Keratinocyte (primary cell): ENCODE measurements around the gene ILK. TPM values are rescaled to one million over a fixed set of nuclear protein-coding genes. Genes with fewer than 3 reads are reported as not detected.

ENCODE experiments used
- DNase-seq: peaks from one replicate; pipeline ENCODE4 v3.0.0-alpha.2; 2011; ENCODE audit warnings: low read depth, missing footprints, low spot score
- FAIRE-seq: peaks from 2 replicates; lab custom pipeline; 2011; peaks lifted over from hg19 to GRCh38; lab: Jason Lieb, UNC
- H2AFZ ChIP-seq: 2 replicates; pipeline ENCODE4 v1.6.0; 2012; ENCODE audit warnings: low read length, control low read depth, inconsistent platforms; ENCODE audit not compliant: control insufficient read depth
- H3K27ac ChIP-seq: 2 replicates; pipeline ENCODE4 v1.5.1; 2011; ENCODE audit warnings: low read length; ENCODE audit not compliant: control insufficient read depth, insufficient read depth
- H3K27me3 ChIP-seq: 3 replicates; pipeline ENCODE4 v1.6.0; 2011; ENCODE audit warnings: low read length; ENCODE audit not compliant: control insufficient read depth, insufficient read depth; ENCODE audit errors: extremely low read depth
- H3K36me3 ChIP-seq, 2 experiments: 2 replicates in 1 of 2; 3 replicates in 1 of 2; pipeline ENCODE4 v1.5.1; 2011; ENCODE audit warnings: low read length in 2 of 2, mild to moderate bottlenecking in 1 of 2; ENCODE audit not compliant: control insufficient read depth in 2 of 2, insufficient read depth in 2 of 2; ENCODE audit errors: extremely low read depth in 1 of 2
- H3K4me1 ChIP-seq: 3 replicates; pipeline ENCODE4 v1.5.1; 2011; ENCODE audit warnings: low read length; ENCODE audit not compliant: control insufficient read depth, insufficient read depth; ENCODE audit errors: extremely low read depth
- H3K4me2 ChIP-seq: 3 replicates; pipeline ENCODE4 v1.6.0; 2011; ENCODE audit warnings: low read depth, low read length; ENCODE audit not compliant: control insufficient read depth, insufficient read depth; ENCODE audit errors: extremely low read depth
- H3K4me3 ChIP-seq, 3 experiments: fragments of 200-600 bp in 1 of 3; sonication (generic) in 1 of 3; 2 replicates in 2 of 3; 3 replicates in 1 of 3; pipeline ENCODE4 v1.5.1; 2011 to 2016; ENCODE audit warnings: low read length in 3 of 3, mild to moderate bottlenecking in 3 of 3, control low read depth in 2 of 3, inconsistent platforms in 1 of 3, low read depth in 1 of 3, mixed read lengths in 1 of 3, mixed run types in 1 of 3, moderate library complexity in 1 of 3; ENCODE audit not compliant: control insufficient read depth in 2 of 3, insufficient read depth in 2 of 3; ENCODE audit errors: extremely low read depth in 1 of 3
- H3K79me2 ChIP-seq: 2 replicates; pipeline ENCODE4 v1.6.0; 2012; ENCODE audit warnings: low read length; ENCODE audit not compliant: control insufficient read depth, insufficient read depth
- H3K9ac ChIP-seq: 3 replicates; pipeline ENCODE4 v1.6.0; 2011; ENCODE audit warnings: low read length; ENCODE audit not compliant: control insufficient read depth, insufficient read depth; ENCODE audit errors: extremely low read depth
- H3K9me1 ChIP-seq: 3 replicates; pipeline ENCODE4 v1.6.0; 2011; ENCODE audit warnings: low read length; ENCODE audit not compliant: control insufficient read depth, insufficient read depth; ENCODE audit errors: extremely low read depth
- H3K9me3 ChIP-seq: 2 replicates; pipeline ENCODE4 v1.5.1; 2012; ENCODE audit warnings: low read depth, low read length; ENCODE audit not compliant: control insufficient read depth
- H4K20me1 ChIP-seq: 3 replicates; pipeline ENCODE4 v1.6.0; 2011; ENCODE audit warnings: low read length; ENCODE audit not compliant: control insufficient read depth, insufficient read depth; ENCODE audit errors: extremely low read depth
- CTCF ChIP-seq, 3 experiments: IDR thresholded peaks in 1 of 3; conservative IDR thresholded peaks in 1 of 3; optimal IDR thresholded peaks in 1 of 3; 2 replicates in 2 of 3; 3 replicates in 1 of 3; pipeline versions ENCODE3 to v1.5.1; 2011; ENCODE audit warnings: low read length in 3 of 3, mild to moderate bottlenecking in 3 of 3, moderate library complexity in 2 of 3, control low read depth in 1 of 3, inconsistent platforms in 1 of 3; ENCODE audit not compliant: insufficient read depth in 2 of 3; ENCODE audit errors: extremely low read depth in 1 of 3
- EZH2 ChIP-seq: IDR thresholded peaks from one replicate; pipeline ENCODE4 v1.6.1; 2012; ENCODE audit warnings: inconsistent platforms, mild to moderate bottlenecking, low read length, moderate library complexity
- dilution Hi-C: fragments of 300-500 bp; cut with MboI; formaldehyde crosslinking; loops from one replicate; pipeline ENCODE4 v1.7.0; 2020; ENCODE audit warnings: low sequenced_read_pairs; ENCODE audit not compliant: extremely low pct_ligation_motif_present
- polyA plus RNA-seq, 5 experiments: library from polyadenylated mRNA; depleted of rRNA in 3 of 5; stranded (reverse) in 3 of 5; stranded (forward) in 1 of 5; unstranded in 1 of 5; fragments of >200 nt; gene quantifications; 1 replicate in 1 of 5; 2 replicates in 3 of 5; 3 replicates in 1 of 5; pipeline versions ENCODE4 v1.2.1 to v1.2.3, GENCODE V29; 2011 to 2012; ENCODE audit warnings: missing spikeins in 2 of 5, low read depth in 1 of 5, low replicate concordance in 1 of 5

ILK gene
- polyA plus RNA-seq, 1 donor (not counting 4 experiments of a cell fraction or from before 2014, with no cell fraction given), result 117 TPM

- no peaks in the 10 kb centered on the region for H3K9me3 ChIP-seq
- H3K27ac ChIP-seq, result no peak overlapping the region
- H3K9me1 ChIP-seq, result no peaks in the 10 kb centered on the region
- no peak overlapping the region for H3K4me2 ChIP-seq
- no peaks in the 10 kb centered on the region for H3K79me2 ChIP-seq
- H3K4me3 ChIP-seq, result no peak overlapping the region
- no peaks in the 10 kb centered on the region for H3K36me3 ChIP-seq
- H3K9ac ChIP-seq, result no peak overlapping the region
- no peaks in the 10 kb centered on the region for H3K4me1 ChIP-seq
- FAIRE-seq, result no peak
- no peaks in the 10 kb centered on the region for H3K27me3 ChIP-seq
- TF ChIP-seq EZH2, result no peak
- peak in 1 of 3 experiments; percentile 9 for TF ChIP-seq CTCF (optimal IDR thresholded peaks at IDR 0.05 in 1 of 3, IDR thresholded peaks at IDR 0.05 in 1 of 3, conservative IDR thresholded peaks at IDR 0.05 in 1 of 3; ENCODE audit: extremely low read depth in 1 of 3, insufficient read depth in 2 of 3, low read length in 3 of 3)
- H4K20me1 ChIP-seq, result no peaks in the 10 kb centered on the region
- no peak for DNase-seq
- dilution Hi-C loops, result no loop called here
- no peak overlapping the region for H2AFZ ChIP-seq
Measured at GRCh38 chr11:6638429-6638828, 34.9 kb downstream of the ILK start.

GRCh38 chr11:6640036-6640984 lies 36.7 kb downstream of the ILK start:
- no peaks in the 10 kb centered on the region for H3K4me1 ChIP-seq
- H3K79me2 ChIP-seq, result no peaks in the 10 kb centered on the region
- H3K9me3 ChIP-seq, result no peaks in the 10 kb centered on the region
- no peaks in the 10 kb centered on the region for H3K27me3 ChIP-seq
- no peak overlapping the region for H3K4me3 ChIP-seq
- no peak for TF ChIP-seq EZH2
- dilution Hi-C loops, result no loop called here
- no peak overlapping the region for H3K27ac ChIP-seq
- H3K9me1 ChIP-seq, result no peaks in the 10 kb centered on the region
- DNase-seq (no peak), FAIRE-seq (no peak)
- H3K36me3 ChIP-seq, result no peaks in the 10 kb centered on the region
- H2AFZ ChIP-seq, result no peak overlapping the region
- H3K9ac ChIP-seq, result no peak overlapping the region
- no peak overlapping the region for H3K4me2 ChIP-seq
- no peaks in the 10 kb centered on the region for H4K20me1 ChIP-seq
